SU-DHL-6 (cell line): ENCODE data around the gene PFN1.

ENCODE experiments used
- H2AFZ ChIP-seq: fragments of 200-600 bp; sonication (generic); 2 replicates; pipeline ENCODE4 v1.6.1; 2014; ENCODE audit warnings: low read depth, mild to moderate bottlenecking, moderate library complexity, mixed read lengths, antibody characterized with exemption, low read length; ENCODE audit not compliant: severe bottlenecking
- H3F3A ChIP-seq: fragments of 200-600 bp; shearing (Covaris generic); 2 replicates; pipeline ENCODE4 v1.6.0; 2016; ENCODE audit warnings: antibody characterized with exemption, mild to moderate bottlenecking; ENCODE audit not compliant: insufficient read depth
- H3K27ac ChIP-seq: fragments of 200-600 bp; sonication (generic); 2 replicates; pipeline ENCODE4 v1.5.1; 2016; ENCODE audit warnings: low read depth, mild to moderate bottlenecking, low read length, moderate library complexity, mixed read lengths
- H3K27me3 ChIP-seq: fragments of 200-600 bp; sonication (generic), shearing (Covaris generic); 2 replicates; pipeline ENCODE4 v1.6.0; 2014; ENCODE audit warnings: mild to moderate bottlenecking, low read length
- H3K36me3 ChIP-seq: fragments of 200-600 bp; sonication (generic); 2 replicates; pipeline ENCODE4 v1.6.1; 2014; ENCODE audit warnings: mild to moderate bottlenecking, low read length, mixed read lengths
- H3K4me2 ChIP-seq: fragments of 300-600, 200-600 bp; shearing (Covaris generic), sonication (generic); 2 replicates; pipeline ENCODE4 v1.6.0; 2014; ENCODE audit warnings: low read length, low read depth, mild to moderate bottlenecking; ENCODE audit not compliant: poor library complexity, severe bottlenecking
- H3K4me3 ChIP-seq: fragments of 200-600 bp; sonication (generic); 2 replicates; pipeline ENCODE4 v1.5.1; 2014; ENCODE audit warnings: antibody characterized with exemption, low read length, mild to moderate bottlenecking, mixed read lengths; ENCODE audit not compliant: insufficient read depth, poor library complexity, severe bottlenecking
- H3K79me2 ChIP-seq: fragments of 200-600 bp; sonication (generic); 2 replicates; pipeline ENCODE4 v1.6.1; 2014; ENCODE audit warnings: mild to moderate bottlenecking, low read length, moderate library complexity; ENCODE audit not compliant: insufficient read depth
- H3K9ac ChIP-seq: fragments of 200-600 bp; sonication (generic); 2 replicates; pipeline ENCODE4 v1.7.0; 2014; ENCODE audit warnings: mild to moderate bottlenecking, low read length
- H3K9me2 ChIP-seq: fragments of 200-600 bp; sonication (generic); replicated peaks from 2 replicates; pipeline ENCODE4 v1.6.1; 2014; ENCODE audit warnings: low read length; ENCODE audit not compliant: insufficient read depth
- H3K9me3 ChIP-seq: fragments of 200-600 bp; sonication (generic); 2 replicates; pipeline ENCODE4 v1.6.1; 2014; ENCODE audit warnings: low read length, mixed read lengths; ENCODE audit not compliant: insufficient read depth
- H4K20me1 ChIP-seq: fragments of 200-600 bp; sonication (generic); 2 replicates; pipeline ENCODE4 v1.6.1; 2014; ENCODE audit warnings: low read depth, mild to moderate bottlenecking, antibody characterized with exemption, low read length, moderate library complexity, mixed read lengths
- CTCF ChIP-seq: fragments of 200-600 bp; sonication (generic); IDR thresholded peaks from one replicate; pipeline ENCODE4 v1.5.1; 2017; ENCODE audit warnings: antibody characterized with exemption, mild to moderate bottlenecking, low read length, moderate library complexity; ENCODE audit not compliant: insufficient read depth, poor library complexity, severe bottlenecking
- EZH2phosphoT487 ChIP-seq: fragments of 200-600 bp; sonication (generic), shearing (Covaris generic); conservative IDR thresholded peaks from 2 replicates; pipeline ENCODE4 v1.6.1; 2018; ENCODE audit warnings: mild to moderate bottlenecking, antibody characterized with exemption, low read length, moderate library complexity, mixed read lengths

PFN1 gene

GRCh38 chr17:4939546-4939795 is 8.9 kb downstream of the PFN1 start:
- Histone ChIP-seq H3K4me2 (peak overlapping the region; percentile 73), H3K27ac (peak overlapping the region; percentile 88), H3F3A (peaks cover 31% of the 10 kb centered on the region), H3K9ac (peak overlapping the region; percentile 93), H3K9me3 (no peaks in the 10 kb centered on the region), H3K9me2 (no peaks in the 10 kb centered on the region), H3K79me2 (peaks cover 48% of the 10 kb centered on the region), H4K20me1 (no peaks in the 10 kb centered on the region), H3K4me3 (peak overlapping the region; percentile 83), H3K36me3 (no peaks in the 10 kb centered on the region), H2AFZ (peak overlapping the region; percentile 50), H3K27me3 (no peaks in the 10 kb centered on the region)
- TF ChIP-seq CTCF (no peak), EZH2phosphoT487 (no peak)

GRCh38 chr17:4938688-4939545 is 9.4 kb downstream of the PFN1 start:
- TF ChIP-seq CTCF (no peak), EZH2phosphoT487 (no peak)
- H3K9ac ChIP-seq, result peak overlapping the region; percentile 93
- H3K36me3 ChIP-seq, result no peaks in the 10 kb centered on the region
- no peaks in the 10 kb centered on the region for H3K9me3 ChIP-seq
- H3F3A ChIP-seq, result peaks cover 25% of the 10 kb centered on the region
- H3K79me2 ChIP-seq, result peaks cover 48% of the 10 kb centered on the region
- no peaks in the 10 kb centered on the region for H3K9me2 ChIP-seq
- H3K27ac ChIP-seq, result peak overlapping the region; percentile 88
- H3K4me2 ChIP-seq, result peak overlapping the region; percentile 73
- H2AFZ ChIP-seq, result peak overlapping the region; percentile 50
- no peaks in the 10 kb centered on the region for H4K20me1 ChIP-seq
- H3K27me3 ChIP-seq, result no peaks in the 10 kb centered on the region
- H3K4me3 ChIP-seq, result peak overlapping the region; percentile 83

- Histone ChIP-seq H3K9ac (peak overlapping the region; percentile 93), H3K79me2 (peaks cover 39% of the 10 kb centered on the region), H3K4me2 (peak overlapping the region; percentile 73)
Observed at GRCh38 chr17:4938069-4938491, 10.2 kb downstream of the PFN1 start.

More at GRCh38 chr17:4938069-4938491, 10.2 kb downstream of the PFN1 start:
- Histone ChIP-seq H3K27ac (no peak overlapping the region), H3K9me3 (no peaks in the 10 kb centered on the region), H3F3A (peaks cover 20% of the 10 kb centered on the region), H3K4me3 (no peak overlapping the region), H2AFZ (no peak overlapping the region), H3K9me2 (no peaks in the 10 kb centered on the region), H3K36me3 (no peaks in the 10 kb centered on the region), H3K27me3 (no peaks in the 10 kb centered on the region), H4K20me1 (no peaks in the 10 kb centered on the region)
- TF ChIP-seq EZH2phosphoT487 (no peak), CTCF (no peak)
